GM21390 (cell line): ENCODE measurements around the gene TMEM131.
"Not testable (repeated sequence)": the region's sequence is repeated elsewhere in the genome, so short reads cannot be mapped to it uniquely, and the experiment has no call there.

Experiments used
- ATAC-seq: cut with Tn5 transposase; IDR thresholded peaks from one replicate; pipeline ENCODE4 v1.9.1; 2021; ENCODE audit not compliant: unreplicated experiment

TMEM131 gene

GRCh38 chr2:97714950-97715652 is 280.6 kb downstream of the TMEM131 start:
- ATAC-seq, result no peak

DNA sequence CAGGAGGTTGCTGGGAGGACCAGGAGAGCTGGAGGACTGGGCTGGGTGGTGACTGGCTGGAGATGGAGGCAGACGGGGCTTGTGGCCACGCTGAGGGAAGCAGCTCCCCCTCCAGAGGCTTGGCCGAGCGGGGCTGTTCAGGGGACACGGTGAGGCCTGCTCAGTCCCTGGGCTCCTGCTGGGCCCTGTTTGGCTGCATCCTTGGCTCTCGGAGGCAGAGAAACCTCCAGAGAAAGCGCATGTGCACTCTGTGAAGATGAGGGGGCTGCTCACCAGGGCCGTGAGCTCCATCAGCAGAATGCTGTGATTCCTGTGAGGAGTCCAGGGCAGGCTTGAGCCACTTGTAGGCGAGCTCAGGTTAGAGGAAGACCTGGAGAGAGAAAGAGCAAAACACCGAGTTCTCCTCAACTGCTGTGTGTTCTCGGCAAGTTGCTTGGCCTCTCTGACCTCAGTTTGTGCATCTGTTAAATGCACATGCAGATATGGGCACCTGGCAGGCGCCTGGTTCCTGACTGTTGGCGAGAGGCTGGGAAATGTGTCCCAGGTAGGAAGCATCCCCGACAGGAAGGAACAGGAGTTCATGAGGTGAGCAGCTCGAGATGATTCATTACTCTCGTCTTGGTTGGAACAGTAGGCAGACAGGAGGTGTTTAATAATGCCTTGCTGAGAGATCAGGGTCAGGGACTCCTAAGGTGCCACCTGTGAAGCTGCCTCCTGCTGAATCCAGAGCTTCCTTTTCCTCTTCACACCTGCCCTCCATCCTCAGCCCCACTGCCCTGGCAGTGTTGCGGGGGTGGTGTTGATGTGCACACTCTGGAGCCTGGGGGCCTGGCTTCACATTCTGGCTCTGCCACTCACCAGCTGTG is 281.4 kb downstream of the TMEM131 start:
- ATAC-seq, result no peak

GRCh38 chr2:97713296-97714083 is 282.3 kb downstream of the TMEM131 start, which contains the start of gene ZAP70:
Gene ZAP70, plus strand, starts transcription at chr2:97713576. Its CDS starts 10,461 bp downstream, at chr2:97724037.
- ATAC-seq, result no peak

DNA sequence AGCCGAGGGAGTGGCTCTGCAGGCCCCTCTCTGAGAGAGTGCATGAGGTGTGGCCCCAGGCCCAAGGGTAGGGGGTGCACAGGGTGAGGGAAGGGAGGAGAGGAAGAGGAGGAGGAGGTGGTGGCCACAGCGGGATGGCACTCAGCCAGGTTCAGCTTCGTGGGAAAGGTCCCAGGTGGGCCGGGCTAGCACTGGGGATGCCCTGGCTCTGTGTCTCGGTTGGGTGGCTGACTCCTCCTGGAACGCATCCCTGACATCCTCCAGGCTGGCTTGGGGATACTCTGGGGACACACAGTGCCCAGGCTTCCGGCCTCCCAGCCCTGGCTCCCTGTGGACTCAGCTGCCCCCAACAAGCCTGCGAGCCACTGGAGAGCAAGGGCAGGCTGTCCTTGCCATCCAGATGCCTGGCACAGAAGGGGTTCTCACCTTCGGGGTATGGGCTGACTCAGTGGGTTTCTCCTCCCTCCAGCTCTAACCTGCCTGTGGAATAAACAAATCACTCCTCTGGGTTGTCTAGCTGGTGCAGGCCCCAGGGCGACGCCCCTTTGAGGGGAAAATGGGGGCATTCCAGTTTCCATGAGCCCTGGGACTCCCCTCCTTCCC is 283.0 kb downstream of the TMEM131 start:
- no peak for ATAC-seq

- not testable (repeated sequence) for ATAC-seq
Measured at GRCh38 chr2:97712175-97712574, 283.6 kb downstream of the TMEM131 start.

DNA sequence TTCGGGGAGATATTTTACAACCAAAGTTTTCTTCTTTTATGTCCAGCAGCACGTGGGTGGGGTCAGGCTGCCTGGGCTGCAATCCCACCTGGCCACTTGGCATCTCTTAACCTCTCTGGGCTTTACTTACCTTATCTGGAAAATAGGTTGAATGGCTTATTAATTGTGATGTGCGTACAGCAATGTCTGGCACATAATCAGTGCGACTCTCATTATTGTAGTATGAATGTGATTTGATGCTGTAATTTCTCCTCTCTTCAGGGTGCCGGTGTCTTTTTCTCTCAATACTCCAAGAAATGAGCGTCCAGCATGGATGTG is 284.4 kb downstream of the TMEM131 start:
- ATAC-seq, result no peak

- no peak for ATAC-seq
Measured at GRCh38 chr2:97708608-97709007, 287.1 kb downstream of the TMEM131 start.

GRCh38 chr2:97708048-97708380 is 287.7 kb downstream of the TMEM131 start:
- no peak for ATAC-seq

GRCh38 chr2:97707362-97708047 is 288.2 kb downstream of the TMEM131 start:
- ATAC-seq, result no peak

DNA sequence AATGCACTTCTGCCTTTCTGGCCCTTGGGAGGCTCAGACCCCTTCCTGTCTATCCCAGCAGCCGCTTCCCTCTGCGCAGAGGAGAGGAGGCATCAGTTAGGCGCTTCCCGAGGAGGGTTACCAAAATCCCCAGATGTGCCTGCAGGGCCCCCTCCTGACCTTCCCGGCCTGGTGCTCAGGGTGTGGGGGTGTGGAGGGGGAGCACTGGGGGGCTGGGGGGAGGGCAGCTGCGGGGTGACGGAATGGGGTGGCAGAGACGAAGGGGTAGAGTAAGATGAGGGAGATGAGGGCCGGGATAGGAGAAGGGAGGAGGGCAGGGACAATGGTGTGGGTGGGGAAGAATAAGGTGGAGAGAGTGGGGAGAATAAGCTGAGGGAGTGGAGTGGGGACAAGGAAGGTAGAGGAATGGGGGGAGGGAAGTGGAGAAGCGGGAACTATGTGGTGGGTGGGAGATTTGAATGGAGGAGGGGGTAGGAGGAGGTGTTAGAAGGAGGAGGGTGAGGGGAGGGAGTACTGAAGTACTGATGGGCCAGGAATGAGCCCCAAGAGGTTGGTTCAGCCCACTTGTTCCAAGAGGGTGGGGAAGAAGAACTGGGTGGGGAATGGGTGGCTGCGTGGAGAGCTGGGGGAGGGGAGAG is 288.9 kb downstream of the TMEM131 start:
- no peak for ATAC-seq
